K562 (cell line): Measurements from ENCODE around the gene ARPP21.

Experiments
- CCAR2 ChIP-seq: fragments of 200-400 bp; formaldehyde crosslinking; IDR thresholded peaks from 2 replicates; pipeline ENCODE4 v1.6.1; 2017; ENCODE audit warnings: mild to moderate bottlenecking, low read depth, low read length
- TF ChIP-seq, protein P1 (sequence below): sonication (generic); formaldehyde crosslinking; IDR thresholded peaks from 2 replicates; pipeline ENCODE4 v1.8.1; 2023; ENCODE audit warnings: mild to moderate bottlenecking, missing genetic modification reagents
- TF ChIP-seq, protein P2 (sequence below): sonication (generic); formaldehyde crosslinking; IDR thresholded peaks from 2 replicates; pipeline ENCODE4 v1.8.1; 2022; ENCODE audit warnings: missing genetic modification reagents

DNA sequence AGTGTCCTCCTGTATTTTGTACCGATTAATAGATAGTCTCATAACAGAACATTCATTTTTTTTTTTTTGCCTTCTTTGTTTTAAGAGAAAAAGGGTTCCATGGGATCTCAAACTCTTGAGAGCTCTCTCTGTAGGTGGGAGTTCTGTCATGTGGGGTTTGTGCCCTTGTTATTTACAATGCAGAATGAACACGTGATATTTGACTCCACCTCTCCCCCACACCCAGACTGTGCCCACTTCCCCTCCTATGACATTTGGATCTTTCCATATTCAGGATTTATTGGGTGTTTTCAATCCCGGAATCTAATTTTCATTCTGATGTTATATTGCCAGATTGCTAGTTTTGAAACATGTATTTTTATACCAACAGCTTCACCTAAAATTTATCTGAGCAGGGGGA, 49.5 kb downstream of the ARPP21 start:
- TF ChIP-seq CCAR2 = no peak
- TF ChIP-seq, protein P1, sequence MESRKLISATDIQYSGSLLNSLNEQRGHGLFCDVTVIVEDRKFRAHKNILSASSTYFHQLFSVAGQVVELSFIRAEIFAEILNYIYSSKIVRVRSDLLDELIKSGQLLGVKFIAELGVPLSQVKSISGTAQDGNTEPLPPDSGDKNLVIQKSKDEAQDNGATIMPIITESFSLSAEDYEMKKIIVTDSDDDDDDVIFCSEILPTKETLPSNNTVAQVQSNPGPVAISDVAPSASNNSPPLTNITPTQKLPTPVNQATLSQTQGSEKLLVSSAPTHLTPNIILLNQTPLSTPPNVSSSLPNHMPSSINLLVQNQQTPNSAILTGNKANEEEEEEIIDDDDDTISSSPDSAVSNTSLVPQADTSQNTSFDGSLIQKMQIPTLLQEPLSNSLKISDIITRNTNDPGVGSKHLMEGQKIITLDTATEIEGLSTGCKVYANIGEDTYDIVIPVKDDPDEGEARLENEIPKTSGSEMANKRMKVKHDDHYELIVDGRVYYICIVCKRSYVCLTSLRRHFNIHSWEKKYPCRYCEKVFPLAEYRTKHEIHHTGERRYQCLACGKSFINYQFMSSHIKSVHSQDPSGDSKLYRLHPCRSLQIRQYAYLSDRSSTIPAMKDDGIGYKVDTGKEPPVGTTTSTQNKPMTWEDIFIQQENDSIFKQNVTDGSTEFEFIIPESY = no peak
- TF ChIP-seq, protein P2, sequence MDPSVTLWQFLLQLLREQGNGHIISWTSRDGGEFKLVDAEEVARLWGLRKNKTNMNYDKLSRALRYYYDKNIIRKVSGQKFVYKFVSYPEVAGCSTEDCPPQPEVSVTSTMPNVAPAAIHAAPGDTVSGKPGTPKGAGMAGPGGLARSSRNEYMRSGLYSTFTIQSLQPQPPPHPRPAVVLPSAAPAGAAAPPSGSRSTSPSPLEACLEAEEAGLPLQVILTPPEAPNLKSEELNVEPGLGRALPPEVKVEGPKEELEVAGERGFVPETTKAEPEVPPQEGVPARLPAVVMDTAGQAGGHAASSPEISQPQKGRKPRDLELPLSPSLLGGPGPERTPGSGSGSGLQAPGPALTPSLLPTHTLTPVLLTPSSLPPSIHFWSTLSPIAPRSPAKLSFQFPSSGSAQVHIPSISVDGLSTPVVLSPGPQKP (CRISPR knock-in tag) = no peak
